ENCODE measurements around the gene SIM1.

The SIM1 gene

GRCh38 chr6:100456141-100456907, 8.4 kb downstream of the SIM1 start:
- no peak for DNase-seq

GRCh38 chr6:100455230-100456124, 9.2 kb downstream of the SIM1 start:
- DNase-seq: no peak

GRCh38 chr6:100454551-100455229, 10.0 kb downstream of the SIM1 start:
- no peak for DNase-seq

GRCh38 chr6:100453701-100454521, 10.8 kb downstream of the SIM1 start:
- no peak for DNase-seq

- no peak for DNase-seq
These were observed 11.7 kb downstream of the SIM1 start for GRCh38 chr6:100452998-100453397.

- no peak for DNase-seq
These were observed 13.1 kb downstream of the SIM1 start for GRCh38 chr6:100451577-100451976.

GRCh38 chr6:100449239-100449691, 15.5 kb downstream of the SIM1 start:
- no peak for DNase-seq

- no peak for DNase-seq
These were observed 16.6 kb downstream of the SIM1 start for GRCh38 chr6:100447900-100448748.

GRCh38 chr6:100447081-100447899, 17.4 kb downstream of the SIM1 start:
- DNase-seq: no peak

- DNase-seq: peak; percentile 15
These were observed 18.3 kb downstream of the SIM1 start for GRCh38 chr6:100446115-100447080.

GRCh38 chr6:100445512-100445911, 19.2 kb downstream of the SIM1 start:
- no peak for DNase-seq

GRCh38 chr6:100440935-100441334, 23.8 kb downstream of the SIM1 start:
- no peak for DNase-seq

GRCh38 chr6:100435299-100435698, 29.4 kb downstream of the SIM1 start:
- DNase-seq: no peak

- DNase-seq: no peak
These were observed 30.8 kb downstream of the SIM1 start for GRCh38 chr6:100433726-100434435.

- no peak for DNase-seq
These were observed 32.6 kb downstream of the SIM1 start for GRCh38 chr6:100432136-100432535.

- DNase-seq: no peak
These were observed 33.8 kb downstream of the SIM1 start for GRCh38 chr6:100430962-100431361.

- DNase-seq: no peak
These were observed 37.3 kb downstream of the SIM1 start for GRCh38 chr6:100427452-100427851.

GRCh38 chr6:100426744-100427338, 37.9 kb downstream of the SIM1 start:
- DNase-seq: no peak
